Rectal smooth muscle tissue (tissue), 1 donor: ENCODE results near the gene PRKAG2.
A peak's percentile ranks its signal among the peaks of the same experiment; 100 is the strongest.
"Not testable (repeated sequence)": the region's sequence is repeated elsewhere in the genome, so short reads cannot be mapped to it uniquely, and the experiment has no call there.

Experiments used
- H3K27ac ChIP-seq: one replicate; pipeline ENCODE4 v1.7.0; 2013; ENCODE audit warnings: low read depth, low read length, inconsistent platforms
- H3K27me3 ChIP-seq: one replicate; pipeline ENCODE4 v1.7.0; 2013; ENCODE audit warnings: low read length; ENCODE audit not compliant: control insufficient read depth, insufficient read depth
- H3K36me3 ChIP-seq: one replicate; pipeline ENCODE4 v1.7.0; 2013; ENCODE audit warnings: low read length; ENCODE audit not compliant: control insufficient read depth, insufficient read depth
- H3K4me1 ChIP-seq: one replicate; pipeline ENCODE4 v1.7.0; 2013; ENCODE audit warnings: low read length; ENCODE audit not compliant: control insufficient read depth, insufficient read depth
- H3K4me3 ChIP-seq: one replicate; pipeline ENCODE4 v1.7.0; 2013; ENCODE audit warnings: low read length
- H3K9ac ChIP-seq: one replicate; pipeline ENCODE4 v1.7.0; 2013; ENCODE audit warnings: low read length

PRKAG2 gene

DNA sequence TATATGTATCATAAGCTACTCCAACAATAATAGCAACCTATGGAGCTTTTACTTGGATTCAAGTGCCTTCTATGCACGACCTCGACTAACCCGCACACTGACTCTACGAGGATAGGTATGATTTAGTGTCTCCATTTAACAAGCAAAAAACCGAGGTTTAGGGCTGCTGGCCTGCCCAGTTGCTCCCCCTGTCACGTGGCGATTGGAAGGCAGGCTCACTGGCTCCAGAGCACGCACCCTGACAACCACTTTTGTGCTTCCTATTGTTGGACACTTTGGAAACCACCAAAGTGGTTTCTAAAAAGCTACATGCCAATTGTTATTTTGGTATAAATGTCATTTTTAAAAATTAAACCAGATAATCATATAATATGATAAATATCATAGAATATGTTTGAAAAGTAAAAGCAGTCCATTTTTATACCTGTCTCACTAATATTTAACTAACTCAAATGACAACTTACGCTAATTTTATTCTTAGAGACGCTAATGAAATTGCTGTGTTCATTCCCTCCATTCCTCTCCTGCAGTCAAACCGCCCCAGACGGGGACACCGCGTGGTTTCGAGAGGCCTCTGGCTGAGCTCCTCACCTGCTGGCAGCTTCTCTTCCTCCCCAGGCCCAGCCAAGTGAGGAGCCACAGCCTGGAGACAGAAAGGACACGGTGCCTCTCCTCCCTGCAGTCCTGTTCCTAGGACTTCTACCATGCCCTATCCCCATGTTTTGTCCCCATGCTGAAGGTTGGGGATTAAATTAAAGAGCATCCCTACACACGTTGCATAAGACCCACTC, 335.0 kb downstream of the PRKAG2 start:
- Histone ChIP-seq H3K4me3 (no peak overlapping the region), H3K36me3 (no peaks in the 10 kb centered on the region), H3K4me1 (peaks cover 25% of the 10 kb centered on the region), H3K9ac (no peak overlapping the region), H3K27me3 (no peaks in the 10 kb centered on the region), H3K27ac (no peak overlapping the region)

DNA sequence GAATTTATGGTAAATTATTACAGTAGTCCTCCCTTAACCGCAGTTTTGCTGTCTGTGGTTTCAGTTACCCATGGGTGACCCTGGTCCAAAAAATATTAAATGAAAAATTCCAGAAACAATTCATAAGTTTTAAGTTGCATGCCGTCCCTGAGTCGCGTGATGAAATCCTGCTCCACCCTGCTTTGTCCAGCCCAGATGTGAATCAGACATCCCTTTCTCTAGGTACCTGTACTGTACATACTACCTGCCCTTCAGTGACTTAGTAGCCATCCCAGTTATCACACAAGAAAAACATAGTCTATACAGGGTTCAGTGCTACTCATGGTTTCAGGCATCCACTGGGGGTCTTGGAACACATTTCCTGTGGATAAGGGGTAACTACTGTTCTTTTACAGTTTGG, 336.8 kb downstream of the PRKAG2 start:
- H3K9ac ChIP-seq = no peak overlapping the region
- peaks cover 25% of the 10 kb centered on the region for H3K4me1 ChIP-seq
- no peak overlapping the region for H3K4me3 ChIP-seq
- no peaks in the 10 kb centered on the region for H3K36me3 ChIP-seq
- H3K27me3 ChIP-seq = no peaks in the 10 kb centered on the region
- no peak overlapping the region for H3K27ac ChIP-seq

DNA sequence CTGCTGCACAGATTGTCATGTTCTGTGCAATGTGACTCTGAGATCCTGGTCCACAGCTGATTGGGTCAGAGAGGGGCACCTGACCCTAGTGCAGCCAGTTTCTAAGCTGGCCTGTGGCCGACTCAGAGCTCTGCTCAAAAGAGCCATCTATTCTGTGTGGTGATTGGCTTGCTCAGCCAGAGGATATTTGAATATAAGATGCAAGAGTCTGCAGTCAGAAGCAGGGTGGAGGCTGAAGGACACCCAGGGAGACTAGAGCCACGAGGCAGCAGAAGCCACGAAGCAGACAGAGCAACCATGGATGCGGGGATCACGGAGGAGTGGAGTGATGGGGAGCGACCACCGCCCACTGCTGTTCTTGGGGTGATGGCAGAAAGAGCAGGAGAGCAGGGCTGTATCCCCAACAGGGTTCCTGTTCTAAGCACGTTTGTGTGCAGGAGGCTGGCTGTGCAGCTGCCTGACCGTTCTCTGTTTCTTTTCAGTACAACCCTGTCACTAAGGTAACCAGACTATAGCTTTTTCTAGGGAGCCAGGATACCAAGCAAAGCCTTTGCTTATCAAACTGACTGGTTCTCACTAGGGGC, 337.7 kb downstream of the PRKAG2 start:
- H3K4me1 ChIP-seq = peaks cover 25% of the 10 kb centered on the region
- no peaks in the 10 kb centered on the region for H3K36me3 ChIP-seq
- H3K27me3 ChIP-seq = no peaks in the 10 kb centered on the region
- no peak overlapping the region for H3K9ac ChIP-seq
- H3K4me3 ChIP-seq = no peak overlapping the region
- peak overlapping the region; percentile 61 for H3K27ac ChIP-seq

DNA sequence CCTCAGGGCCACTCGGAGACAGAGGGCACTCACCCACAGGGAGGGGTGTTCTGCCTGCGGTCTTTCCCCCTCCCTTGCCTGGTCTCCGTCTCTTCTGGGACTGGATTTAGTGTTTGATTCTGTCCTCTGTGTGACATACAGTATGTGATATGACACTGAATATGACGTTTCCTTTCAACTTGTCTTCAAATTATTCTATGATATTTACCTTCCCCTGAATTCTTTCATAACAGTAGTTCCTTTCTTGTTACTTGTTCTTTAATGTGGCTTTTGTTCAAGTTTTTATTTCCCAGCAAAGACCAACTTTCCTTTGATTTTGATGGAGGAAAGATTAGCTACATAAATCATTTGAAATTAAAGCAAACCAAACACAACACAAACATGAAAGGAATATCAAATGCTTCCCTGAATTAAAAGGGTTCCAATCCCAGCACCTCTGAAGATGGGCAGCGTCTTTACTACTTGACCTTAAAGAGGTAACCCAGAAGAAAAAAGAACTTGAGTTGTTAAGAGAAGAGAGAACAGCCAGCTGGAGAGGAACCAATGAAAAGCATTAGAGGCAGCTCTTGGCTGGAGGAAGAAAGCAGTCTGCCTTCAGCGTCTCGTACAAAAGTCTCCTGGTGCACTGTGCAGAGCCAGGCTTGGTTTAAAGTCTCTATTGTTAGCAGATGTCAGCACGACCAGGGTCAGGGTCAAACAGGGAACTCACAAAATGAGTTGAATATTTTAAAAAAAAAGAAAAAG, 338.9 kb downstream of the PRKAG2 start:
- Histone ChIP-seq H3K36me3 (no peaks in the 10 kb centered on the region), H3K9ac (no peak overlapping the region), H3K27me3 (no peaks in the 10 kb centered on the region), H3K27ac (peak overlapping the region; percentile 55), H3K4me1 (peaks cover 25% of the 10 kb centered on the region), H3K4me3 (no peak overlapping the region)

DNA sequence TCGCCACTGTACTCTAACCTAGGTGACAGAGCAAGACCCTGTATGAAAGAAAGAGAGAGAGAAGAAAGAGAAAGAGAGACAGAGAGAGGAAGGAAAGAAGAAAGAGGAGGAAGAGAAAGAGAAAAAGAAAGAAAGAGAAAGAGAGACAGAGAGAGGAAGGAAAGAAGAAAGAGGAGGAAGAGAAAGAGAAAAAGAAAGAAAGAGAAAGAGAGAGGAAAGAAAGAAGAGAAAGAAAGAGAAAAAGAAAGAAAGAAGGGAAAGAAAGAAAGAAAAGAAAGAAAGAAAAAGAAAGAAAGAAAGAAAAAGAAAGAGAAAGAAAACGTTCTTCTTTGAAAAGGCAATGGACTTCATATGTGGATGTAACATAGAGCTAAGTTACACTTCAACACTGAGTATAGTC, 340.7 kb downstream of the PRKAG2 start:
- not testable (repeated sequence) for H3K27ac ChIP-seq, H3K9ac ChIP-seq, H3K36me3 ChIP-seq, H3K27me3 ChIP-seq, H3K4me3 ChIP-seq
- peaks cover 25% of the 10 kb centered on the region for H3K4me1 ChIP-seq

DNA sequence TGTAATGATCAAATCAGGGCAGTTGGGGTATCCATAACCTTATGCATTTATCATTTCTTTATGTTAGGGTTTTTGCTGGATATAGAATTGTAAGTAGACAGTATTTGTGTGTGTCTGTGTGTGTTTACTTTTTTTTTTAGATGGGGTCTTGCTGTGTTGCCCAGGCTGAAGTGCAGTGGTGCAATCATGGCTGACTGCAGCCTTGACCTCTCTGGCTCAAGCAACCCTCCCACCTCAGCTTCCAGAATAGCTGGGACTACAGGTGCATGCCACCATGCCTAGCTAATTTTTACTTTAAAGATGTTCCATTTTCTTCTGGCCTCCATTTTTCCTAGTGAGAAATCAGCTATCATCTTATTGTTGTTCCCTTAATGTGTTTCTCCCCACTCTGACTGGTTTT, 347.1 kb downstream of the PRKAG2 start:
- Histone ChIP-seq H3K9ac (no peak overlapping the region), H3K4me1 (no peaks in the 10 kb centered on the region), H3K27ac (no peak overlapping the region), H3K27me3 (no peaks in the 10 kb centered on the region), H3K36me3 (no peaks in the 10 kb centered on the region), H3K4me3 (no peak overlapping the region)

DNA sequence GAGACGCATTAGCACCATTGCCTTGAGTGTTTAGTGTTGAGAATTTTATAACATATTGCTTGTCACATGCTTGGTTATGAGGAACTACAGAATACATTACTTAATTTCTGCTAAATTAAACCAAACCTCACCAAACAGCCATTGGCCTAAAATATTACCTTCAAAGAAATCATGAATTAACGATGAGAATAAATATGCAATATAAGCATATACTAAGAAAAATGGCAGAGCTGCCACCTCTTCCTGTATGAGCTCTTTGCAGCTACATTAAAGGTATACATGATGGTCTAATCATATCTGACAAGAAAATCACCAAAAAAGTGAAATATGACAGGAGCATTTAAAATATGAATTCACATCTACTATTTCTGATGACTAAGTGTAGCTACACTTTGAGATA, 352.1 kb downstream of the PRKAG2 start:
- H3K4me1 ChIP-seq = no peaks in the 10 kb centered on the region
- H3K9ac ChIP-seq = no peak overlapping the region
- no peaks in the 10 kb centered on the region for H3K36me3 ChIP-seq
- no peak overlapping the region for H3K27ac ChIP-seq
- H3K27me3 ChIP-seq = no peaks in the 10 kb centered on the region
- H3K4me3 ChIP-seq = no peak overlapping the region

DNA sequence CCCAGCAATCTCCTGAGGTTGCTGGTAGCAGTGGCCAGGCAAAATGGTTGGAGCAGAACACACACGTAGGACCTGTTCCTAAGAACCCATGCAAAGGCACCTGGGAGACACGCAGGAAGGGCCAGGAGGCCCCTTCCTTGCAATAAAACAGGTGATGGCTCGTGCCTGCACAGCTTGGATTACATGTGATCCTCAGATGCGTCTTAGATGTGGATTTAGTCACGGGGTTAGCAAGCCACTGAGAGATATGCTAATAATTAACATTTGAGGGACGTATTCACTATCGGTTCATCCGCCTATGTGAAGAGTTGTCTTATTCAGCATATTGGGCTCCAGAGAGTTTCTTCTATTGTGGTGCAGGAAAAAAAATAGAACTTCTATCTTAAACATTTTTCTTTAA, 352.6 kb downstream of the PRKAG2 start:
- Histone ChIP-seq H3K27ac (no peak overlapping the region), H3K36me3 (no peaks in the 10 kb centered on the region), H3K4me3 (no peak overlapping the region)

DNA sequence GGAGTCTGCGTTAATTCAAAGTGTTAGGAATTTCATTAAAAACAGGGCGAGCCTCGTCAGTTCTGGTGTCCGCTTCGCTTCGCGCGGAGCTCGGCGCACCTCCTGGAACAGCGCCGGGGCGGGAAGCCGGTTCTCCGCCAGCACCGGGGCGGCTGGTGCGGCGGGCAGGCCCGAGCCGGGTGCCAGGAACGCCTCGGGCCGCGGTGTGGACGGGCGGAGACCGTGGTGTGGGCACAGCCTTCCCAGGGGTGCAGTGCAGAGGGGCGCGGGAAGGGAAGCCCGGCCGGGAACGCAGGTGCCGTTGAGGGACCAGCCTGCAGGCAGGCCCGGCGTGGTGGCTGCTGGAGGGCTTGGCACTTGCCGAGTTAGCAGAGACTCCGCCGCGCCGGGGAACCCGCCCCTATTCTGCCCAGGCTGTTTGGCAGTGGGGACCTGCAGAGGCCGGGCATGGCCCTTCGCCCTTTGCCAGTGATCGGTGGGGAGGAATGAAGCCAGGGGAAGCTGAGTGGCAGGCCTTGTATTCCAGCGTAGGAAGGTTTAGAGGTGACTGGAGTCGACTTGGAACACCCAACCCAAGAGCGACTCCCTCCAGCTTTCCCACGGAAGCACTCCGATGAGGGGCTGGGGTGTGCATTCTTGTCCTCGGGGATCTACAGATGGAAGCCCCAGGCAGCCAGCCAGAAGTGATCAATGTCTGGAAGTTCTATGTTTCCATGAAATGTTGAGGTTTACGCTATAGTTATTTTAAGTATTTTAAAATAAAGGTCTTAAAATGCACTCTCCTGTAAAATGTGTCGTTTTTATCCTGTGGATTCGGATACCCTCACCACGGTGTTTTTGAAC, 356.3 kb downstream of the PRKAG2 start:
- peak overlapping the region; percentile 59 for H3K4me3 ChIP-seq
- H3K27ac ChIP-seq = peak overlapping the region; percentile 89
- H3K9ac ChIP-seq = peak overlapping the region; percentile 42
- H3K4me1 ChIP-seq = peaks cover 8% of the 10 kb centered on the region
- no peaks in the 10 kb centered on the region for H3K27me3 ChIP-seq
- no peaks in the 10 kb centered on the region for H3K36me3 ChIP-seq

More for the DNA sequence above, 352.6 kb downstream of the PRKAG2 start:
- Histone ChIP-seq H3K9ac (no peak overlapping the region), H3K27me3 (no peaks in the 10 kb centered on the region), H3K4me1 (no peaks in the 10 kb centered on the region)

DNA sequence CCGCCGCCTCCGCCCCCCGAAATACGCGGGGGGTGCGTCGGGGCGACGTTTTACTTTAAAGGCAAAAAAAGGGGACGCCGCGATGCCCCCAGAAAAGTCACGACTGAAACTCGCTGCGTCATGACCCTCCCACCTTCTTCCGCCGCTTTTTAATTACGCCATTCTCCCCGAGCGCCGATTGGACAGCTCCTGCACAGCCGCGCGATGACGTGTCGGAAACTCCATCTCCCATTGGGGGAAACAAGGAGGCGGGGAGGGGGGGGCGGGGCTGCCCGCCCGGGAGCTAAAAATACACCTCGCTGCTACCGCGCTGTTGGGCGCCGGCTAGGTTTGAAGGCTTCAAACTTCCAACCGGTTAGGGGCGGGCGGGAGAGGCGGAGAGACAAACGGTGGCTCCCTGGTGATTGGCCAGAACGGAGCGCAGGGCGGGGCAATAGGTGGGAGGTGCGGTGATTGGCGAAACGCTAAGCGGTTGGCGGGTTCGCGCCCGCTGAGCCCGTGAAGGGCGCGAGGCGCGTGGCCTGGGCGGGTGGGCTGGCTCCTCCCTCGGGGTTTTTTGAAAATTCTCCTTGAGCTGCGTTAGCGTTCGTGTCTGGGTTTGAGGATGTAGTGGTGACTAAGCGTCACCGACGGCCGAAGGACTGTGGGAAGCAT, 357.0 kb downstream of the PRKAG2 start, which contains the start of gene RHEB:
Gene RHEB (minus strand): TSS at position 131 of the 654 bp plus-strand sequence. CDS start 384 bp downstream, outside the sequence.
- no peaks in the 10 kb centered on the region for H3K36me3 ChIP-seq
- H3K4me3 ChIP-seq = peak within 1 kb of the TSS; percentile 71
- H3K4me1 ChIP-seq = peaks cover 10% of the 10 kb centered on the region
- H3K9ac ChIP-seq = peak within 1 kb of the TSS; percentile 59
- H3K27ac ChIP-seq = peak within 1 kb of the TSS; percentile 97
- no peaks in the 10 kb centered on the region for H3K27me3 ChIP-seq

DNA sequence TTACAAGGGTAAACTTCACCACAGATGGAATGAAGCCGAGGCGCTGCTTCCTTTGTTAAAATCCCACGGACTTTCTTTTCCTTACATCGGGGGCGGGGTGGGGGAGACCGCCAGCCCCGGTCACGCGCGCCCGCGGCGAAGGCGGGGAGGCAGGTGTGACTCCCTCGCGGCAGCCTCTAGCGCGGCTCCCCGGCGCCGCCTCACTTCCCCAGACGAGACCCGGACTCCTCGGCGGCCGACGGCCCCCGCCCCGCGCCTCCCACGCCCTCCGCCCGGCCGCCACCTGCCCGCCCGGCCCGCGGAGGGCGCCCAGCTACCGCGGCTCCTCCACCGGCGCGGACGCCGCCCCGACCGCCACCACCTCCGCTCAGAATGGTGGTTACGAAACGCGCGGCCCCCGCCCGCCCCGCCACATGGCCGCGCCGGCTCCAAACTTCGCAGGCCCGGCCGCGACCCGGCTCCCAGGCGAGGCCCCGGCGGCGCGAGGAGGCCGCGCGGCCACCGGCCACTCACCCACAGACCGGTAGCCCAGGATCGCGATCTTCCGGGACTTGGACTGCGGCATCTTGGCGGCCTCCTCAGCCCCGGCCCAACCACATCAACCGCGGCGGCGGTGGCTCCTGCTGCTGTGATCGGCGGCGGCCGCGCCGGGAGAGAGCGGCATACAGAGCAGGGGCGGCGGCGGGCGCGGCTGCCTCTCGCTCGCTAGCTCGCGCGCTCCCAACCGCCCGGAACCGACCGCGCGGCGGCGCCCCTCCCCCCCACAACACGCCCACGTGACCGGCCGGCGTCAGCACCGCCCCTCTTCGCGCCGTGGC, 357.8 kb downstream of the PRKAG2 start:
- Histone ChIP-seq H3K27ac (peak overlapping the region; percentile 97), H3K4me1 (peaks cover 10% of the 10 kb centered on the region), H3K4me3 (peak overlapping the region; percentile 71), H3K9ac (peak overlapping the region; percentile 59)
- not testable (repeated sequence) for H3K36me3 ChIP-seq, H3K27me3 ChIP-seq
